ENCODE data around the gene PDK2. TPM values are rescaled to one million over a fixed set of nuclear protein-coding genes. Genes with fewer than 3 reads are reported as not detected.

The PDK2 gene
- total RNA-seq, 1 donor from 2014 or later: 13.7 TPM

GRCh38 chr17:50111673-50112655 is 16.8 kb downstream of the PDK2 start:
- peaks cover 14% of the 10 kb centered on the region for H3K4me1 Mint-ChIP-seq (ENCODE audit: low read depth)
- intact Hi-C loops (cut with micrococcal nuclease): no loop called here
- no peaks in the 10 kb centered on the region for H3K9me3 Mint-ChIP-seq
- no peak overlapping the region for H3K4me3 Mint-ChIP-seq
- peaks cover 4% of the 10 kb centered on the region for H3K36me3 Mint-ChIP-seq (ENCODE audit: low read depth)
- no peak for DNase-seq (ENCODE audit: low spot score)
- H3K27ac Mint-ChIP-seq: no peak overlapping the region
- peaks cover 23% of the 10 kb centered on the region for H3K27me3 Mint-ChIP-seq (ENCODE audit: insufficient read depth)

- H3K27me3 Mint-ChIP-seq (ENCODE audit: insufficient read depth): peaks cover 27% of the 10 kb centered on the region
- H3K9me3 Mint-ChIP-seq: no peaks in the 10 kb centered on the region
Observed at GRCh38 chr17:50112694-50113093, 17.5 kb downstream of the PDK2 start.

GRCh38 chr17:50113624-50114320 is 18.6 kb downstream of the PDK2 start:
- no peak for DNase-seq (ENCODE audit: low spot score)
- intact Hi-C loops (cut with micrococcal nuclease): no loop called here
- Mint-ChIP-seq H3K4me3 (no peak overlapping the region), H3K9me3 (no peaks in the 10 kb centered on the region), H3K4me1 (ENCODE audit: low read depth) (peaks cover 15% of the 10 kb centered on the region), H3K27me3 (ENCODE audit: insufficient read depth) (peaks cover 34% of the 10 kb centered on the region), H3K36me3 (ENCODE audit: low read depth) (peaks cover 1% of the 10 kb centered on the region), H3K27ac (no peak overlapping the region)

More at GRCh38 chr17:50112694-50113093, 17.5 kb downstream of the PDK2 start:
- DNase-seq (ENCODE audit: low spot score): no peak
- H3K4me1 Mint-ChIP-seq (ENCODE audit: low read depth): peaks cover 15% of the 10 kb centered on the region
- H3K4me3 Mint-ChIP-seq: no peak overlapping the region
- peaks cover 3% of the 10 kb centered on the region for H3K36me3 Mint-ChIP-seq (ENCODE audit: low read depth)
- no peak overlapping the region for H3K27ac Mint-ChIP-seq
- intact Hi-C loops (cut with micrococcal nuclease): no loop called here

- H3K4me1 Mint-ChIP-seq (ENCODE audit: low read depth): peaks cover 15% of the 10 kb centered on the region
- DNase-seq (ENCODE audit: low spot score): no peak
- no peaks in the 10 kb centered on the region for H3K36me3 Mint-ChIP-seq (ENCODE audit: low read depth)
- H3K27ac Mint-ChIP-seq: no peak overlapping the region
- no peaks in the 10 kb centered on the region for H3K9me3 Mint-ChIP-seq
- peaks cover 35% of the 10 kb centered on the region for H3K27me3 Mint-ChIP-seq (ENCODE audit: insufficient read depth)
- H3K4me3 Mint-ChIP-seq: no peak overlapping the region
- intact Hi-C loops (cut with micrococcal nuclease): no loop called here
Observed at GRCh38 chr17:50114401-50114800, 19.2 kb downstream of the PDK2 start.

GRCh38 chr17:50114849-50115357 is 19.8 kb downstream of the PDK2 start:
- Mint-ChIP-seq H3K27ac (no peak overlapping the region), H3K36me3 (ENCODE audit: low read depth) (no peaks in the 10 kb centered on the region), H3K27me3 (ENCODE audit: insufficient read depth) (peaks cover 40% of the 10 kb centered on the region), H3K4me3 (no peak overlapping the region), H3K9me3 (no peaks in the 10 kb centered on the region), H3K4me1 (ENCODE audit: low read depth) (peaks cover 15% of the 10 kb centered on the region)
- intact Hi-C loops (cut with micrococcal nuclease): loop anchor here (1.0 kb wide), 1 partner anchor 83 kb away; no protein-coding TSS in a partner anchor
- no peak for DNase-seq (ENCODE audit: low spot score)

GRCh38 chr17:50115756-50116155 is 20.6 kb downstream of the PDK2 start:
- Mint-ChIP-seq H3K9me3 (no peaks in the 10 kb centered on the region), H3K4me1 (ENCODE audit: low read depth) (peaks cover 15% of the 10 kb centered on the region), H3K27ac (no peak overlapping the region), H3K4me3 (no peak overlapping the region), H3K36me3 (ENCODE audit: low read depth) (no peaks in the 10 kb centered on the region), H3K27me3 (ENCODE audit: insufficient read depth) (peaks cover 49% of the 10 kb centered on the region)
- DNase-seq (ENCODE audit: low spot score): no peak
- intact Hi-C loops (cut with micrococcal nuclease): loop anchor here (1.0 kb wide), 1 partner anchor 83 kb away; no protein-coding TSS in a partner anchor

- DNase-seq (ENCODE audit: low spot score): peak; percentile 53
- H3K4me1 Mint-ChIP-seq (ENCODE audit: low read depth): peaks cover 15% of the 10 kb centered on the region
- no peaks in the 10 kb centered on the region for H3K36me3 Mint-ChIP-seq (ENCODE audit: low read depth)
- peaks cover 64% of the 10 kb centered on the region for H3K27me3 Mint-ChIP-seq (ENCODE audit: insufficient read depth)
- H3K4me3 Mint-ChIP-seq: peak overlapping the region; percentile 43
- no peak overlapping the region for H3K27ac Mint-ChIP-seq
- intact Hi-C loops (cut with micrococcal nuclease): no loop called here
- no peaks in the 10 kb centered on the region for H3K9me3 Mint-ChIP-seq
Observed at GRCh38 chr17:50117202-50118051, 22.3 kb downstream of the PDK2 start.

GRCh38 chr17:50118076-50118827 is 23.1 kb downstream of the PDK2 start:
- Mint-ChIP-seq H3K36me3 (ENCODE audit: low read depth) (no peaks in the 10 kb centered on the region), H3K27me3 (ENCODE audit: insufficient read depth) (peaks cover 68% of the 10 kb centered on the region), H3K4me3 (no peak overlapping the region), H3K9me3 (no peaks in the 10 kb centered on the region), H3K4me1 (ENCODE audit: low read depth) (peaks cover 15% of the 10 kb centered on the region), H3K27ac (no peak overlapping the region)
- intact Hi-C loops (cut with micrococcal nuclease): no loop called here
- DNase-seq (ENCODE audit: low spot score): no peak

GRCh38 chr17:50118828-50119218 is 23.7 kb downstream of the PDK2 start:
- DNase-seq (ENCODE audit: low spot score): no peak
- Mint-ChIP-seq H3K4me3 (no peak overlapping the region), H3K9me3 (no peaks in the 10 kb centered on the region)

GRCh38 chr17:50120475-50121253 is 25.5 kb downstream of the PDK2 start:
- Mint-ChIP-seq H3K27ac (no peak overlapping the region), H3K36me3 (ENCODE audit: low read depth) (no peaks in the 10 kb centered on the region), H3K4me1 (ENCODE audit: low read depth) (peaks cover 6% of the 10 kb centered on the region), H3K9me3 (no peaks in the 10 kb centered on the region), H3K27me3 (ENCODE audit: insufficient read depth) (peaks cover 60% of the 10 kb centered on the region), H3K4me3 (no peak overlapping the region)
- no peak for DNase-seq (ENCODE audit: low spot score)
- intact Hi-C loops (cut with micrococcal nuclease): no loop called here

More at GRCh38 chr17:50118828-50119218, 23.7 kb downstream of the PDK2 start:
- peaks cover 68% of the 10 kb centered on the region for H3K27me3 Mint-ChIP-seq (ENCODE audit: insufficient read depth)
- H3K27ac Mint-ChIP-seq: no peak overlapping the region
- peaks cover 15% of the 10 kb centered on the region for H3K4me1 Mint-ChIP-seq (ENCODE audit: low read depth)
- H3K36me3 Mint-ChIP-seq (ENCODE audit: low read depth): no peaks in the 10 kb centered on the region
- intact Hi-C loops (cut with micrococcal nuclease): no loop called here

GRCh38 chr17:50122945-50123344 is 27.8 kb downstream of the PDK2 start:
- intact Hi-C loops (cut with micrococcal nuclease): no loop called here
- Mint-ChIP-seq H3K9me3 (no peaks in the 10 kb centered on the region), H3K36me3 (ENCODE audit: low read depth) (no peaks in the 10 kb centered on the region), H3K4me3 (no peak overlapping the region), H3K27me3 (ENCODE audit: insufficient read depth) (peaks cover 54% of the 10 kb centered on the region), H3K4me1 (ENCODE audit: low read depth) (peaks cover 5% of the 10 kb centered on the region), H3K27ac (no peak overlapping the region)
- no peak for DNase-seq (ENCODE audit: low spot score)

All from activated T-helper 1 cell treated with anti-CD3 and anti-CD28 coated beads, Interleukin-12 subunit alpha, Interleukin-12 subunit beta, Interleukin-2, Interleukin-4 antibody, amounts not matched to agents 30 ng/mL and 10 ng/mL and 1 ng/mL, durations not matched to agents 14 hours and 24 hours and 36 hours (primary cell).